ENCODE measurements around the gene KLF1. TPM values are rescaled to one million over a fixed set of nuclear protein-coding genes. Genes with fewer than 3 reads are reported as not detected.

Gene KLF1
- polyA plus RNA-seq, 1 of the 3 experiments (the other 2 are of a cell fraction) = not detected

DNA sequence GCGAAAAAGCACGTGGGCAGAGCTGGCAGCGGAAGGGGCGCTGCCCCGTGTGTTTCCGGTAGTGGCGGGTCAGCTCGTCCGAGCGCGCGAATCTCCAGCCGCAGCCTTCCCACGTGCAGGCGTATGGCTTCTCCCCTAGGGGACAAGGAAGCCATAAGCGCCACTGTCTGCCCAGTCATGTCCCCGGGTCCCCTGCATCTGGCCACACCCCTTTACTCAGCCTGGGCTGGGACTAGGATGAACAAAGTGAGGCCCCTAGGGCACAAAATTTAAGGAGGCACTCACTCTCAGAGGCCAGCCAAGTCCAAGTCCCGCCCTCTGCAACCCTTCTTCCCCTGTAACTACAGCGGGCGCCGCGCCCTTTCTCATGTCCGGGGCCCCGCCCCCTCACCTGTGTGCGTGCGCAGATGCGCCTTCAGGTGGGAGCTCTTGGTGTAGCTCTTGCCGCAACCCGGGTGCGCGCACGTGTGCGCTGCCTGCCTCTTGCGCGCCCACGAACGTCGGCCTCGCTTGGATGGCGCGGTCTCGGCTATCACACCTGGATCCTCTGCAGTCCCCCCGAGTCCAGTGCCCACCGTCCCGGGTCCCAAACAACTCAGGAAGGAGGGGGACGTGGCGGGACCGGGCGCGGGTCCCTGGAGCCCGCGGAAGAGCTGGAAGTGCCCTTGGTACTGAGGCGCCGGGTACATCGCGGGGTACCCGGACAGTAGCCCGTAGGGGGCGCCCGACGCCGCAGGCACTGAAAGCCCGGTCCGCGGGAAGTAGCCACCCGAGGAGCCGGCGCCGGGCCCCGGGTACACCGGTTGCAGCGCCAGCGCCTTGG is 1.9 kb downstream of the KLF1 start:
- no peaks in the 10 kb centered on the region for H3K9me3 ChIP-seq
- H3K79me2 ChIP-seq (ENCODE audit: insufficient read depth) = no peaks in the 10 kb centered on the region
- H3F3A ChIP-seq (replicated peaks; ENCODE audit: insufficient read depth) = peaks cover 6% of the 10 kb centered on the region
- TF ChIP-seq RCOR1 (IDR thresholded peaks at IDR 0.05; ENCODE audit: low read length) (no peak), RAD21 (IDR thresholded peaks at IDR 0.05; ENCODE audit: low read length) (peak; percentile 52)
- TF ChIP-seq, protein P1, sequence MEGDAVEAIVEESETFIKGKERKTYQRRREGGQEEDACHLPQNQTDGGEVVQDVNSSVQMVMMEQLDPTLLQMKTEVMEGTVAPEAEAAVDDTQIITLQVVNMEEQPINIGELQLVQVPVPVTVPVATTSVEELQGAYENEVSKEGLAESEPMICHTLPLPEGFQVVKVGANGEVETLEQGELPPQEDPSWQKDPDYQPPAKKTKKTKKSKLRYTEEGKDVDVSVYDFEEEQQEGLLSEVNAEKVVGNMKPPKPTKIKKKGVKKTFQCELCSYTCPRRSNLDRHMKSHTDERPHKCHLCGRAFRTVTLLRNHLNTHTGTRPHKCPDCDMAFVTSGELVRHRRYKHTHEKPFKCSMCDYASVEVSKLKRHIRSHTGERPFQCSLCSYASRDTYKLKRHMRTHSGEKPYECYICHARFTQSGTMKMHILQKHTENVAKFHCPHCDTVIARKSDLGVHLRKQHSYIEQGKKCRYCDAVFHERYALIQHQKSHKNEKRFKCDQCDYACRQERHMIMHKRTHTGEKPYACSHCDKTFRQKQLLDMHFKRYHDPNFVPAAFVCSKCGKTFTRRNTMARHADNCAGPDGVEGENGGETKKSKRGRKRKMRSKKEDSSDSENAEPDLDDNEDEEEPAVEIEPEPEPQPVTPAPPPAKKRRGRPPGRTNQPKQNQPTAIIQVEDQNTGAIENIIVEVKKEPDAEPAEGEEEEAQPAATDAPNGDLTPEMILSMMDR (IDR thresholded peaks at IDR 0.05) = peak; percentile 49
- WGBS (ENCODE audit: low lambda C conversion rate) = 33% methylated on average over 12 of the region's 73 CpGs
- H3K27me3 ChIP-seq (ENCODE audit: insufficient read depth) = peaks cover 11% of the 10 kb centered on the region; the same call in 1 of the 2 replicates
- no peak overlapping the region for H3K27ac ChIP-seq (ENCODE audit: low read depth in 2 of 2, low read length in 1 of 2)
- no peak overlapping the region for H3K9ac ChIP-seq
- H3K4me3 ChIP-seq (ENCODE audit: low read depth in 2 of 2, low read length in 1 of 2) = peak overlapping the region in 1 of 2 experiments; percentile 25; a peak in 3 of 4 replicates
- ChIA-PET POLR2A (interaction anchor here (0.8 kb wide), 1 partner anchor 28 kb away, joined by 5 read pairs; no protein-coding TSS in a partner anchor), CTCF (interaction anchor here (0.6 to 5.4 kb wide), 20 partner anchors 9 to 127 kb away, joined by 3 to 28 read pairs (median 4); no protein-coding TSS in a partner anchor)
- no peaks in the 10 kb centered on the region for H4K20me1 ChIP-seq (ENCODE audit: insufficient read depth)
- H3K9me2 ChIP-seq = no peaks in the 10 kb centered on the region
- peaks cover 0 to 9% of the 10 kb centered on the region in 2 experiments; a peak in 1 of 4 replicates for H3K4me1 ChIP-seq (ENCODE audit: control insufficient read depth in 1 of 2, insufficient read depth in 2 of 2, low read depth in 1 of 2, low read length in 1 of 2)
- no peaks in the 10 kb centered on the region for H3K36me3 ChIP-seq (replicated peaks in 1 of 2; ENCODE audit: control insufficient read depth in 1 of 2, insufficient read depth in 2 of 2, low read length in 1 of 2)
- H2AFZ ChIP-seq (ENCODE audit: low read depth) = no peak overlapping the region
- DNase-seq = peak; percentile 86
- H3K4me2 ChIP-seq = 0 out of 2 replicates have a peak overlapping the region, but pooled peaks have one; percentile 19

DNA sequence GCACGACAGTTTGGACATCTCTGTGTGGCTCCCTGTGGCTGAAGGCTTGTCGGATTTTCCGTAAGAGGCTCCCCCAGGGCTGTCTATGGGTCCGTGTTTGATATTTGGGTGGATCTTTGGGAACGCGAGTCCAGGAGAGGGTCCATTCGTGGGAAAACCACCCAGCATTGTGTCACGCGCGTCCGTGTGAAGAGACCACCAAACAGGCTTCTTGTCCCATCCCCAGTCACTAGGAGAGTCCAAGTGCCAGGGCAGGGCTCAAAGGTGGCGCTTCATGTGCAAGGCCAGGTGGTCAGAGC is 2.4 kb downstream of the KLF1 start:
- peaks cover 6% of the 10 kb centered on the region for H3F3A ChIP-seq (replicated peaks; ENCODE audit: insufficient read depth)
- H2AFZ ChIP-seq (ENCODE audit: low read depth) = no peak overlapping the region
- no peaks in the 10 kb centered on the region for H3K9me3 ChIP-seq
- no peaks in the 10 kb centered on the region for H3K9me2 ChIP-seq
- H3K4me2 ChIP-seq = no peak overlapping the region
- no peak overlapping the region for H3K27ac ChIP-seq (ENCODE audit: low read depth in 2 of 2, low read length in 1 of 2)
- no peaks in the 10 kb centered on the region for H4K20me1 ChIP-seq (ENCODE audit: insufficient read depth)
- no peak for DNase-seq
- H3K27me3 ChIP-seq (ENCODE audit: insufficient read depth) = peaks cover 11% of the 10 kb centered on the region; the same call in 1 of the 2 replicates
- POLR2A ChIA-PET = no interaction called here
- no peak overlapping the region; a peak in 2 of 4 replicates for H3K4me3 ChIP-seq (ENCODE audit: low read depth in 2 of 2, low read length in 1 of 2)
- no peak for TF ChIP-seq MXI1 (IDR thresholded peaks at IDR 0.05; ENCODE audit: low read depth, low read length)
- no peak for TF ChIP-seq YY1 (IDR thresholded peaks at IDR 0.05; ENCODE audit: low read depth)
- H3K36me3 ChIP-seq (replicated peaks in 1 of 2; ENCODE audit: control insufficient read depth in 1 of 2, insufficient read depth in 2 of 2, low read length in 1 of 2) = no peaks in the 10 kb centered on the region
- H3K4me1 ChIP-seq (ENCODE audit: control insufficient read depth in 1 of 2, insufficient read depth in 2 of 2, low read depth in 1 of 2, low read length in 1 of 2) = peaks cover 0 to 9% of the 10 kb centered on the region in 2 experiments; a peak in 1 of 4 replicates
- no peaks in the 10 kb centered on the region for H3K79me2 ChIP-seq (ENCODE audit: insufficient read depth)
- WGBS (ENCODE audit: low lambda C conversion rate) = 75% methylated on average over 12 of the region's 12 CpGs
- CTCF ChIA-PET = interaction anchor here (0.6 to 5.4 kb wide), 15 partner anchors 8 to 81 kb away, joined by 3 to 28 read pairs (median 4); no protein-coding TSS in a partner anchor
- no peak overlapping the region for H3K9ac ChIP-seq

GRCh38 chr19:12884202-12884601 is 2.8 kb downstream of the KLF1 start:
- H3K4me1 ChIP-seq (ENCODE audit: control insufficient read depth in 1 of 2, insufficient read depth in 2 of 2, low read depth in 1 of 2, low read length in 1 of 2) = peaks cover 0 to 9% of the 10 kb centered on the region in 2 experiments; a peak in 1 of 4 replicates
- POLR2A ChIA-PET = no interaction called here
- H3K79me2 ChIP-seq (ENCODE audit: insufficient read depth) = no peaks in the 10 kb centered on the region
- no peaks in the 10 kb centered on the region for H3K9me2 ChIP-seq
- no peaks in the 10 kb centered on the region for H3K36me3 ChIP-seq (replicated peaks in 1 of 2; ENCODE audit: control insufficient read depth in 1 of 2, insufficient read depth in 2 of 2, low read length in 1 of 2)
- no peak overlapping the region for H2AFZ ChIP-seq (ENCODE audit: low read depth)
- peaks cover 6% of the 10 kb centered on the region for H3F3A ChIP-seq (replicated peaks; ENCODE audit: insufficient read depth)
- 90% methylated on average over 3 of the region's 3 CpGs for WGBS (ENCODE audit: low lambda C conversion rate)
- peaks cover 11% of the 10 kb centered on the region; the same call in 1 of the 2 replicates for H3K27me3 ChIP-seq (ENCODE audit: insufficient read depth)
- no peak overlapping the region for H3K27ac ChIP-seq (ENCODE audit: low read depth in 2 of 2, low read length in 1 of 2)
- no peak overlapping the region for H3K4me2 ChIP-seq
- CTCF ChIA-PET = interaction anchor here (0.6 to 5.4 kb wide), 12 partner anchors 8 to 81 kb away, joined by 3 to 28 read pairs (median 4); no protein-coding TSS in a partner anchor
- H3K4me3 ChIP-seq (ENCODE audit: low read depth in 2 of 2, low read length in 1 of 2) = no peak overlapping the region
- TF ChIP-seq IRF3 (IDR thresholded peaks at IDR 0.05; ENCODE audit: low read depth, low read length) (no peak), USF1 (IDR thresholded peaks at IDR 0.05; ENCODE audit: borderline replicate concordance, low read depth) (no peak), TEAD4 (IDR thresholded peaks at IDR 0.05; ENCODE audit: borderline replicate concordance, insufficient read depth) (no peak), EZH2phosphoT487 (IDR thresholded peaks at IDR 0.05; ENCODE audit: borderline replicate concordance, low read depth) (no peak)
- TF ChIP-seq, protein P2, sequence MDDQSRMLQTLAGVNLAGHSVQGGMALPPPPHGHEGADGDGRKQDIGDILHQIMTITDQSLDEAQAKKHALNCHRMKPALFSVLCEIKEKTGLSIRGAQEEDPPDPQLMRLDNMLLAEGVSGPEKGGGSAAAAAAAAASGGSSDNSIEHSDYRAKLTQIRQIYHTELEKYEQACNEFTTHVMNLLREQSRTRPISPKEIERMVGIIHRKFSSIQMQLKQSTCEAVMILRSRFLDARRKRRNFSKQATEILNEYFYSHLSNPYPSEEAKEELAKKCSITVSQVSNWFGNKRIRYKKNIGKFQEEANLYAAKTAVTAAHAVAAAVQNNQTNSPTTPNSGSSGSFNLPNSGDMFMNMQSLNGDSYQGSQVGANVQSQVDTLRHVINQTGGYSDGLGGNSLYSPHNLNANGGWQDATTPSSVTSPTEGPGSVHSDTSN (IDR thresholded peaks at IDR 0.05) = no peak
- DNase-seq = no peak
- no peak overlapping the region for H3K9ac ChIP-seq
- H3K9me3 ChIP-seq = no peaks in the 10 kb centered on the region
- H4K20me1 ChIP-seq (ENCODE audit: insufficient read depth) = no peaks in the 10 kb centered on the region

All from SK-N-SH (cell line).